Measurements from ENCODE around the gene AMACR.

AMACR gene

DNA sequence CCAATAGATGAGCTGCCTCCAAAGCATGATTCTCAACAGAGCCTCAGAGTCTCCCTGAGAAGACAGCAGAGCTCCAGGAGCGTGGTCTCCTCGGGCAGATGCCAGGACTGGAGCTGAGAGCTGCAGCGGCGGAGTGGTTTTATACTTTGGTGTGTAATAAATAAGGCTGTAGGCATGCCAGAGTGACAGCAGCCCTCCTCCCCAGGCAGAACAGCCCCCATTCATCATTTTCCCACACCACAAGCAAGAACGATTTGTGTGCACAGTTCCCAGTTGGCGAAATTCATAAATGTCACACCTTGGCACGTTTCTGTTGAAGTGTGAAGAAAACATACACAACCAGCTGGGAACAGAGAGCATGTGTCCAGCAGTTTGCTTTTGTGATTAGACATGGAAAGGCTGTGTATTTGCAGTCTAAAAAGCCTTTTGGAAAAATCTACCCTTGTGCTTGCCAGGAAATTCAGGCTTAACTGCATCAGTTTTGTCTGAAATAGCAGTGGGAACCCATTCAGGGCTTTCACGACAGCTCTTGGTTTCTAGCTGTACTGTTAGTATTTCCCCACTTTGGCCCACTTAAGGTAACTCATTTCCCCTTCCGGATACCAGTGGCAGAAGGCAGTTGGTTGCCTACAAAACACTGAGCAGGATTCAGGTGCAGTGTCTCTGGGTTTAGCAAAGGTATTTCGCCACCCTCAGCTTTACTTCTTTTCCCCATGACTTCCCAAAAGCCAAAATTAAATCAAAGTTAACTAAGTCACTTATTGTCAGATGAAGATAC is 35.4 kb upstream of the AMACR start, which contains the start of gene C1QTNF3:
Gene C1QTNF3, minus strand, starts transcription at position 115 of the 778 bp plus-strand sequence. Its CDS starts 88 bp downstream, at position 27.
- TF ChIP-seq, protein P1, sequence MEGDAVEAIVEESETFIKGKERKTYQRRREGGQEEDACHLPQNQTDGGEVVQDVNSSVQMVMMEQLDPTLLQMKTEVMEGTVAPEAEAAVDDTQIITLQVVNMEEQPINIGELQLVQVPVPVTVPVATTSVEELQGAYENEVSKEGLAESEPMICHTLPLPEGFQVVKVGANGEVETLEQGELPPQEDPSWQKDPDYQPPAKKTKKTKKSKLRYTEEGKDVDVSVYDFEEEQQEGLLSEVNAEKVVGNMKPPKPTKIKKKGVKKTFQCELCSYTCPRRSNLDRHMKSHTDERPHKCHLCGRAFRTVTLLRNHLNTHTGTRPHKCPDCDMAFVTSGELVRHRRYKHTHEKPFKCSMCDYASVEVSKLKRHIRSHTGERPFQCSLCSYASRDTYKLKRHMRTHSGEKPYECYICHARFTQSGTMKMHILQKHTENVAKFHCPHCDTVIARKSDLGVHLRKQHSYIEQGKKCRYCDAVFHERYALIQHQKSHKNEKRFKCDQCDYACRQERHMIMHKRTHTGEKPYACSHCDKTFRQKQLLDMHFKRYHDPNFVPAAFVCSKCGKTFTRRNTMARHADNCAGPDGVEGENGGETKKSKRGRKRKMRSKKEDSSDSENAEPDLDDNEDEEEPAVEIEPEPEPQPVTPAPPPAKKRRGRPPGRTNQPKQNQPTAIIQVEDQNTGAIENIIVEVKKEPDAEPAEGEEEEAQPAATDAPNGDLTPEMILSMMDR (IDR thresholded peaks at IDR 0.05; ENCODE audit: low read length, missing control alignments) = no peak
- no peak within 1 kb of the TSS for H3K4me3 ChIP-seq (replicated peaks; ENCODE audit: low read depth, low read length)
- DNase-seq (ENCODE audit: low read depth) = no peak

DNA sequence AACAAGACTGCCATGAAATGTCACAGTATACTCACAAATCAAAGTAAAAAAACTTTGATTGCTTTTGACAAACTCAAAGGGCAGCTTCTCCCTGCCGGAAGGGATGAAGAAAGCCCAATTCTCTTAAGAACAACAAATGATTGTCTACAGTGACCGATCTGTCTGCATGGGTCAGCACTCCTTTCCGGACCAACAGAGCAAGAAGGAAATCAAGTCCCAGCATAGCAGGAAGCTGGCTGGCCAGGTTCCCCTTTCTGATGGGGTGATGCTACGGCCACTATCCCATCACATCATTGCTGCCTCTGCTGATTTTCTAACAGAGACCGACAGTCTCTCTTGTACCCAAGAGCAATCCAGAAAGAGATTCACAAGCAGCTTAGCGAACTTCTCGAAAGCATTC is 34.5 kb upstream of the AMACR start:
- H3K4me3 ChIP-seq (replicated peaks; ENCODE audit: low read depth, low read length) = no peak overlapping the region
- TF ChIP-seq, protein P1 (IDR thresholded peaks at IDR 0.05; ENCODE audit: low read length, missing control alignments) = no peak
- no peak for DNase-seq (ENCODE audit: low read depth)

DNA sequence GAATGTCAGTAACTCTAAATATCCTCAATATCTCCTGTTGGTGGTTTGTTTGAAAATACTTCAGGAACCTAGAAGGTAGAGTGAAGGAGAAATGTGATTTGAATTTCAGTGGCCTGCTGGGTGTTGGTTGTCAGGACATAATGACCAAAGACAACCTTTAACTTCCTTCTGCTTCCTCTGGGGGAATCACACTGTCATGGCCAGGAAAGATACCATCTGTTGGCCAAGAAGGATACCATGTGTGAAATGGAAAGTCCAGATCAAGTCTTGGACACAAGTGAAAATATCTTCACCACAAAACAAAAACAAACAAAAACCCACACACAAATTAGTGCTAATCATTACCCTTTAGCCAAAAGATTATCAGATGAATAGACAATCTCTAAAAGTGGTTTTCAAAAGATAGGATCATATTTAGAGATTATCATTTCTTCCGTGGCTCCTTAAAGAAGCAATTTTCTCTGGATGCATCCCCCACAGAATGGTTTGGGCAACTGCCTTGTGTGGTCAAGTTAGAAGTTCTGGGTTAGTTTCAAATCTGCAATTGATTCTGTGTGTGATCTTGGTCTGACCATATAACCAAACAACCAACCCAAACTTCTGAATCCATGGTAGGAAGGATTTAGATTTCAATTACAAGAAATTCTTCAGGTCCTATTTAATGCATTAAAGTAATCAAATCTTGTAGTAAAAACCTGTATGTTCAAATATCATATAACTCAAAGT is 33.6 kb upstream of the AMACR start:
- TF ChIP-seq, protein P1 (IDR thresholded peaks at IDR 0.05; ENCODE audit: low read length, missing control alignments) = no peak
- no peak overlapping the region for H3K4me3 ChIP-seq (replicated peaks; ENCODE audit: low read depth, low read length)
- DNase-seq (ENCODE audit: low read depth) = no peak

DNA sequence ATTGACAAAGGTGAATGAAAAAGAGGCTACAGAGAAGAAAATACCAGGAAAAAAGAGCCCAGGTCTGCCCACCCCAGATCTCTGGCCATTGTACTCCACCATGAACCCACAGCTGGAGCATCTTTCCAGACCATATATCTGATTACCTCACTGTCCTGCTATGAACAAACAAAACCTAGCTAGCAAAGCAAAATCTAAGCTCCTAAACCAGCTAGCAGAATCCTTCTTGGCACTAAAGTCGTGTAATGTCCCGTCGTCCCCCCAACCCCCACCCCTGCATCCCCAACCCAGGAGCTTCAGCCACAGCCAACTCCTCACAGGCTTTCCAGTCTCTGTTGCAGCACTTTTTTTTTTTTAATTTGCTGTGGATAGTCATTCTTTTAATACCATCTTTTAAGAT is 32.6 kb upstream of the AMACR start:
- no peak for DNase-seq (ENCODE audit: low read depth)
- TF ChIP-seq, protein P1 (IDR thresholded peaks at IDR 0.05; ENCODE audit: low read length, missing control alignments) = no peak
- no peak overlapping the region for H3K4me3 ChIP-seq (replicated peaks; ENCODE audit: low read depth, low read length)

DNA sequence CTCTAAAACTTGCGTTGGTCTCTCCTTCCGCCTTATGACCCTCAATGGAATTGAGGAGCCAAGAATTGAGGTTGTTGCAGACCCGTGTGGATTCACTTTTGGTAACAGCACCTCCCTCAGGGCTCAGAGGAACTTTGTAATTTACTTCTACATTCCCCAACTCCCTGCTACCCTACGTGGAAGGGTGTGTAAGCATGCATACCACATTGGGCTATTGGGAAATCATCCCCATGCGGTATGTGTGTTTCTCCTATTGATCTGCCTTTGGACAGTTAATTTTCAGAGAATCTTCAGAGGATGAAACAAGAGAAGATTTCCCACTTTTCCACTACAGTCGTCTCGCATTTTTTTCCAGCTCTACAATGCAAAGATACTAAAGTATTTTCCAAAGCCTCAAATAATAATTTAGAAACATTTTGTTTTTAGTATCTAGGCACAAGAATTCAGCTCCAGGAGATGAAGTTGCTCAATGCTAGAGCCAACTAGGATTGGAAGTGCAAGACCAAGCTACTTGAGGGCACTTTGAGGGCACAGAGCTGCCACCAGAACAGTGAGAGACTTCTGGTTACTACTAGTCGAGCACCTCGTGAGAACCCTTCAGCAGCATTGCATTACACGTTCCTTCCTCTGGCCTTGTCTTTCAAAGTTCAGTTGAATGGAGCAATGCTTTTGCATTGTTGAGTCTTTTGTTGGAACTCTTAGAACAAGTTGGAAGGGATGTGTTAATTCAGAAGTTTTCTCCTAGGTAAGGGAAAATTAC is 31.7 kb upstream of the AMACR start:
- no peak overlapping the region for H3K4me3 ChIP-seq (replicated peaks; ENCODE audit: low read depth, low read length)
- DNase-seq (ENCODE audit: low read depth) = no peak
- TF ChIP-seq, protein P1 (IDR thresholded peaks at IDR 0.05; ENCODE audit: low read length, missing control alignments) = no peak

DNA sequence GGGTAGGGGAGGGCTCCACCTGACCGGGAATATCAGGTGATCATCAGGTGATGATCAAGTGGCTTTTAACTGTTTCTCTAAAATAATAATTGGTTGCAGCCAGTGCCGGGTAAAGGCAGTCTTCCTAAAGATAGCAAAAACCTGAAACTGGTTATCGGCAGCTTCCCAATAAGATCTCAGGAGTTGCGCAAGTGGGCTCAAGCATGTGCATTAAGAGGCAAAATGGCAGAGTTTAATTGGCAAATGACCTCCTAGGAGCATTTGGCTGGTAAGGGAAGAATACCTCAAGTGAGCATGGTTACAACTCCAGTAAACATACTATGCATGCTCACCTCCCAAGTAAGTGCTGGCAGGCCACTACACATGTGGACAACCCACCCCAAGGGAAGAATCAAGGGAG is 31.0 kb upstream of the AMACR start:
- no peak overlapping the region for H3K4me3 ChIP-seq (replicated peaks; ENCODE audit: low read depth, low read length)
- DNase-seq (ENCODE audit: low read depth) = no peak
- TF ChIP-seq, protein P1 (IDR thresholded peaks at IDR 0.05; ENCODE audit: low read length, missing control alignments) = no peak

All from fibroblast of pulmonary artery (primary cell).